ENCODE measurements around the gene METAP2.

GRCh38 chr12:95424271-95424994 is 49.5 kb upstream of the METAP2 start:
- TF ChIP-seq CTCF (IDR thresholded peaks at IDR 0.05; ENCODE audit: extremely low read depth in 1 of 2, insufficient read depth in 1 of 2, low read depth in 1 of 2, low read length in 2 of 2) (no peak), JUN (IDR thresholded peaks at IDR 0.05; ENCODE audit: borderline replicate concordance, insufficient read depth, insufficient read length, low read depth) (no peak)

Measured in endothelial cell of umbilical vein (primary cell).